T1000 (cell line): ENCODE results near the gene APRT.
A peak's percentile ranks its signal among the peaks of the same experiment; 100 is the strongest.

Experiments used
- DNase-seq: peaks from one replicate; lab custom pipeline; 2025; ENCODE audit warnings: mixed read lengths; lab: John Stamatoyannopoulos, UW

APRT gene, protein sequence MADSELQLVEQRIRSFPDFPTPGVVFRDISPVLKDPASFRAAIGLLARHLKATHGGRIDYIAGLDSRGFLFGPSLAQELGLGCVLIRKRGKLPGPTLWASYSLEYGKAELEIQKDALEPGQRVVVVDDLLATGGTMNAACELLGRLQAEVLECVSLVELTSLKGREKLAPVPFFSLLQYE

DNA sequence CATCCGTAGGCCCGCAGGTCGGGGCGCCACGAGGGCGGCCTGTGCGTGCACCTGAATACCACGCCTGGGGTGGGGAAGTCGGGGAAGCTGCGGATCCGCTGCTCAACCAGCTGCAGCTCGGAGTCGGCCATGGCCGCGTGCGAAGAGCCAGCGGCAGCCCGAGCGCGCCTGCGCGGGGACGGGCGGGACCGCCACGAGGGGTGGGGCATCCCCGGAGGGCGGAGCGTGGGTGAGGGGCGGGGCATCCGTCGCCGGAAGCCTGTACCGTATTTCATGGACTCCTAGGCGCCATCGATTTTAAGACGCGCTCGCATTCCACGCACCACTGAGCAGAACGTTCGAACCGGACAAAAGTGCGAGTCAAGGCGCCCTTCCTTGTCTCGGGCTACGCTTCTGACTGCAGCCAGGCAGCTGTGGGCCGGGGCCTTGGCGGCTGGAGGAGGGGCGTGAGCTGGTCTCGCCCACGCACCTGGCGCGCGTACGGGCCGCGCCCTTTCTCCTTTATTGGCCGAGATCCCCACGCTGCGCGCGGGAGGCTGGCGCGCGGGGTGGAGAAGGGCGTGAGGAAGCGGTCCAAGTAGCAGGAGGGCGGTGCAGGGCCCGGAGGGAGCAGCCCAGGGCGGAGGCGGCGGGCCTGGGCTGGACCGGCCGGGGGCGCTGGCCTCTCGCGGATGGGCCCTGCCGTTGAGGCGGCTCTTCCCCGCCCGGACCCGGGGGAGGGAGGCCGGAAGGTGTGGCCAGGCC lies at the start of gene APRT:
Gene APRT, minus strand, starts transcription at position 160 of the 744 bp plus-strand sequence. Its CDS starts 29 bp downstream, at position 131.
- DNase-seq = peak; percentile 85

DNA sequence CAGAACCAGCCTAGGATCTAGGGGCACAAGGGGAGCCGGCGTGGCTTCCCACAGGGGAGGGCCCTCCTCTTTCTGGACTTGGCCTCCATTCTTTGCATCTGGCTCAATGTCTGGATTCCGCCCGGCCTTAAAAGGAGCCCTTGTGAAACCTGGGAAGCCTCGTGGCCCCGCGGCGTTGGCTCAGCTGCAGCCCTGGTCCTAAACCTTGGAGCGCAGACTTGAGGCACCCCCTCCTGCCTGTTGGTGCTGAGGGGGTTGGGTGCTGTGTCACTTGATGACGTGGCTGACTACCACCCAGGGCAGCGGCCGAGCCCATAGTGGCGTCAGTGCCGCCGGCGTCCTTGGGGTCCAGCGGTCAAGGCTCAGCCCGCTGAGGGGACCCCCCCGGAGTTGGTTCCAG lies 49.6 kb upstream of the APRT start:
- no peak for DNase-seq

DNA sequence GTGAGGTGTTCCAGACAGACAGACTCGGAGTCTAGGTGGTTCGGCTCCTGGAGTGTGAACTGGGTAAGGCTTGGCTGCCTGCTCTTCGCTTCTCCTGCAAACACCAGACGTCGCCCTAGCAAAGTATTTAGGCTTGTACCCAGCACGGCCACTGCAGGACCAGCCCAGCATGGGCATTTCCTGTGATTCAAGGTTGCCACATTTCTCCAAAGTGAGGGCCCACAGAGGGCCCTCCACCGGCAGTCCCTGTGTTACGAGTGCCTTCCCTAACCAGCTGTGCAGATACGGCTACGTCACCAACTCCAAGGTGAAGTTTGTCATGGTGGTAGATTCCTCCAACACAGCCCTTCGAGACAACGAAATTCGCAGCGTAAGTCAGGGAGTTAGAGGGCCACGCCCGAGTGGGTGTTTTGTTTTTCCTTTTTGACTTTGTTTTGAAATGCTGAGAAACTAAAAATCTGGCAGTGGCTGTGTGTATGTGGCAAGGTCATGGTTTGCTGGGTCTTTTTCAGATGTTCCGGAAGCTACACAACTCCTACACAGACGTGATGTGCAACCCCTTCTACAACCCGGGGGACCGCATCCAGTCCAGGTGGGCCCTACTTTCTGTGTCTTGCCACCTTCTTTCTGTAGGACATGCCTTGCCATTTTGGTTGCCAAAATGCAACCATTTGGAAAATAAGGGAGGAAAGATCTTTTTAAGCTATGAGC lies 47.8 kb upstream of the APRT start:
- DNase-seq = no peak

DNA sequence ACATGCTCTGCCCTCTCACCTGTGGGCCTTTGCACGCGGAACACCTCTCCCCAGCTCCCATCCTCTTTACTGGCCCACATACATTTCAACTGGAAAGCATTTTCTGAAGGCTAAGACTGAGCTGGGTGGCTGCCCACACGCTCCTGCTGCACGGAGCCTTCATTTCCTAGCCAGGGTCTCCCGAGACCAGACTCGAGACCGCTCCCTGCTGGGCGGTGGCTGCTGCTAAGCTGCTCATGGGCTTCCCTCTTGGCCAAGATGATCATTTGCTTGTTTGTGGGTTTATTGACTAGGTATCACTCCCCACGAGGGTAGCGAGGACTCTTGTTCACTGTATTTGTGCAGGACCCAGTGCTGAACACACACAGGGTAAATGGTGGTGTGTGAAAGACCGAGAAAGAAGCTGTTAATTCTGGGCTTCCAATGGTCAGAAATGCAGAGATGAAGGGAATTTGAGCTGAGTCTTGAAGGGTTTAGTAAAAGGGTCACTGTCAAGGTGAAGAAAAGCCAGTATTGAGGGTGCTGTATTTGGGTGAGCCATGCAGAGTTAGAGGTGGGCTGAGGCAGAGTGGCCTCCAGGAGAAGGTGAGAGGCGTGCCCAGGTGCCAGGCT lies 46.1 kb upstream of the APRT start:
- peak; percentile 17 for DNase-seq

DNA sequence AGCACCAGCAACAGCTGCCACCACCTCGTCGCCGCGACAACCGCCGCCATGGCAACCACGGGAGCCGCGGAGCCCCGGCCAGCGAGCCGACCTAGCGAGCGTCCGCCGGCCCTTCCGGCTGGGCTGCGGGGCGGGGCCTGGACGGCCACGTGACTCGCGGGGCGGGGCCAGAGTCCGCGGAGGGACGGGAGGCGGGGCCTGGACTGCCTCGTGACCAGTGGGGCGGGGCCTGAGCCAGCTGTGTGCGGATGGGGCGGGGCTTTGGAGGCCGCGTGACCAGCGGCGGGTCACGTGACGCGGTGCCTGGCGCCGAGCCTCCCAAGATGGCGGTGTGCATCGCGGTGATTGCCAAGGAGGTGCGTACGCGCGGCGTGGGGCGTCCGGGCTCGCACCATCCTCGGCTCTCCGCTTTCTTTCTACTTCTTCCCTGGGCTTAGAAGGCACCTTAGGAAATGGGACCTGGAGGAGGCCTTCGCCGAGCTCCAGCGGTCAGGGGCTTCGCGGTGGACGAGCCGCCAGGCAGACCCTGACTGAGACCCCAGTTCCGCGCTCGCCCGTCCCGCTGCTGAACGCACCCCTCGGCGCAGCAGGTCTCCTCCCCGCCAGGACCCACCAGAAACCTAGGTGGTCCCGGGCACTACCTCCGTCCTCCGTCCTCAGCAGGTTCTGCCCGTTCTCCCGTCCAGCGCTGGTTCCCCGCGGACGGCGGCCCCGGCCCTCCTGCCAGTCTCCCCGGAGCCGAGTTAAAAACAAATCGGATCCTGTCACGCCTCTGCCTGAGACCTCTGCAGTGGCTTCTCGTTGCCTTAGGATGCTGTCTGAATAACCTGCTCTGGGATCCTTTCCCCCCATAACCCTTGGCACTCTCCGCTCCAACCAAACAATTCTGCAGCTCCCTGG lies 45.4 kb upstream of the APRT start, which contains the start of the genes GALNS and TRAPPC2L:
Gene GALNS, minus strand, starts transcription at position 120 of the 900 bp plus-strand sequence. Its CDS starts 70 bp downstream, at position 50.
Gene TRAPPC2L, plus strand, starts transcription at position 300 of the 900 bp plus-strand sequence. Its CDS starts 24 bp downstream, at position 324.
- DNase-seq = peak; percentile 94

DNA sequence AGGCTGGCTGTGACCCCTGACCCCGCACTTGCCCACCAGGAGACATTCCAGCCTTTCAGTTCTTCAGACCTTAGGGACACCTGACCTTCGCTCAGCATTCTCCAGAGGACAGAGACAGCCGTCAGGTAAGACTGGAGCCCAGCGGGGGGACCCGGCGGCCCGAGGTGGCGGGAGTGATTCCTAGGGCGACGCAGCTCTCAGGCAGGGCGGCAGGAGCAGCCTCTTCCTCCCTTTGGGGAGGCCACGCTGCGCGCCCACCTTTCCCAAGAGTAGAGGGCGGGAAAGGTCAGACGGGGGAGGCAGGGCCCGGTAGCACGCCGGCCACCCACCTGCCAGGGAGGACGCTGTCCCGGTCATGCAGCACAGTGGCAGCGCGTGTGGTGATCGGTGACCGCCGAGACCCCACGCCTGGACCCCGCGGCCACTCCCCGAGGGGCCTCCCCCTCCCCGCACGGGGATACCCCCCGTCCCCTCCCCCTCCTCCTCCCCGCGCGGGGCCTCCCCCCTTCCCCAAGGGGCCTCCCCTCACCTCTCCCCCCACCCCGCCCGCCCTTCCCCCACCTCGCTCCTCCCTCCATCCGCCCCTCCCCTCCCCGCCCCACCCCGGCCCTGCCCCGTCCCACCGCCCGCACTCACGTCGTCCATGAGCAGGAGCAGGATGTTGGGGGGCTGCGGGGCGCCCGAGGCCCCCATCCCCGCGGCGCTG lies 44.5 kb upstream of the APRT start:
- no peak for DNase-seq

DNA sequence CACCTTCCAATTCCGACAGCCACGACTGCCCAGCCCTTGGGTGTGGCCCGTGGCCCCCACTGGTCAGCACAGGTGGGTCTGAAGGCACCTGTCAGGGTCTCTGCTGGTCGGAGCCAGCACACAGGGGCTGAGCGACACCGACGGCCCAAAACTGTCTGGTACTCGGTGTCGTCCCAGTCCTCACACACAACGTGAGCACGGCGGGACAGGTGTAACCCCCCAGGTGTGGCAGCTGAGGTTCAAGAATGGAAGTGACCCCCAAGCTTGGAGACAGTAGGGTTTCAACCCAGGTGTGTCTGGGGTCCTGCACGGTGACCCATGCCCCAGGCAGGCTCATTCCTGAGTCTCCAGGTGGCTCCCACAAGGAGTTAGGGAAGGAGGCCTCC lies 44.0 kb upstream of the APRT start:
- DNase-seq = no peak

DNA sequence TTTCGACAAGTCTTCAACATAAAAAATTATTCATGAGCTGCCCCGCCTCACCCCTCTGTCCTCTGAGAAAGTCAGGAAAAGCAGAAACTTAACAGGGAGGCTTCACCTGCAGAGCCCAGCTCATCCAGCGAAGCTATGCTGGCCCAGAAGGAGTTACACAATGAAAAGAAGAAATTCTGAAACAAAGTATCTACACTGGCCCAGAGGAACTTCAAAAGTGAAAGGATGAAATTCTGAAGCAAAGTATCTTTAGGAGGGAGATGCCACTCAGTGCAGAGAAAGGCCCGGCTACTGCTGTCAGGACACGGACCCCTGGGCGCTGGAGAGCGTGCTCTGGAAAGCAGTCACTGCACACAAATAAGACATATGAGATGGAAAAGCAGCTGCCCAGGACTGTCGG lies 43.4 kb upstream of the APRT start:
- no peak for DNase-seq

DNA sequence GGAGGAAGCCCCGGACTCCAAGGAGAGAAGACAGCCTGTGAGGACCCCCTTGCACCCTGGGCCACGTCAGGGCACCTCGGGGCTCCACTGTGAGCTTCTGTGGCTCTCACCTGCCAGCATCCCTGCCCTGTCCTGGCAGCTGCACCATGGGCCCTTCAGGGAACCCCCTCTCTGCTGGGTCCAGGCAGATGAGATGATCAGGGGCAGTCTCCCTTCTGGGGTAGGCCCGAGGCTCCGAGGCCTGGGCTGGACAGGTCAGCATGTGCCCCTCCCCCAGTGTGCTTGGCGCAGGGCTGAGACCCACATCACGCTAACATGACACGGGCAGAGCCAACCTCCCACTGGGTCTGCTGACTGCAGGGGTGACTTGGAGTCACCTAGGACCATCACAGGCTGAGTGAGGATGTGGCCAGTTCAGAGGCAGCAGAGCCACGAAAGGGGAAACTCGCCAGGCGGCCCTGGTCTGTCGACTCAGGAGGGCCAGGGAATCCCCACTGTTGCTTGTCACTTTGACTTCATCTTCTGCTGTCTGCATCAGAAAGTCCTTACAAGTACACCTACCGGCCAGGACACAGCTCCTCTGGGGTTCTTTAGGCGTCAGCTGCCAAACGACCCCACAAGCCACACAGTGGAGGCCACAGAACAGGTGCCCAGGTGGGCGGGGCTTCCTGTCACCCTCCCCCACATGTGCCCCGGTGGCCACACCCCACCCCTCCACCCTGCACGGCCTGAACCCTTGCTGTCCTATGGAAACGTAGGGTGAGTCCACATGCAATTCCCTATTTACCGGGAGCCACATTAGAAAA lies 42.8 kb upstream of the APRT start:
- DNase-seq = no peak

DNA sequence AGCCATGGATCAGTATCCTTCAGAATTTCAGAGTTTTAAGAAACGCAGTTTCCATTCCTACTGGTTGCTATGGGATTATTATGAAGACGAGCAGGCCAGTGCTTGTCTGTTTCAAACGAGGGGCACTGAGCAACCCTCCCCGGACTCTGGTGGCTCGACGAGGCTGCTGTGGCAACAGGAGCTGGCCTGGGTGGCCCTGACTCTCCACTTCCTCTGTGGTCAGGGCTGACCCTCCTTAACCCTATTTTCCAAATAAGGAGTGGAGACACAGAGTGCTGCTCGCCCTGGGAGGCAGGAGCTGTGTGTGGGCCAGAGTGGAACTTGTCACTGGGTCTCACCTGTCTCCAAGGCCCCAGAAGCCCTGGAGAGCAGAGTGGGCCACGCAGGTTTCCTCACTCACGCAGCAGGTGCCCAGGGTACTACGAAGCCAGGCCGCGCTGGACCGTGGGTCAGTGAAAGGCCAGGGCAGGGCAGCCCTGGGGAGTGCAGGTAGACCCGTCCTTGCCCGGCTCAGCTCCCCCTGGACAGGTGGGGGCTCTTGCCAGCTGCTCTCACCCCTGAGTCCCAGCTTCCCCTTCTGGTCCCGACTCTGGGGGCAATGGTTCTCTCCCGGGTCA lies 41.7 kb upstream of the APRT start:
- no peak for DNase-seq

DNA sequence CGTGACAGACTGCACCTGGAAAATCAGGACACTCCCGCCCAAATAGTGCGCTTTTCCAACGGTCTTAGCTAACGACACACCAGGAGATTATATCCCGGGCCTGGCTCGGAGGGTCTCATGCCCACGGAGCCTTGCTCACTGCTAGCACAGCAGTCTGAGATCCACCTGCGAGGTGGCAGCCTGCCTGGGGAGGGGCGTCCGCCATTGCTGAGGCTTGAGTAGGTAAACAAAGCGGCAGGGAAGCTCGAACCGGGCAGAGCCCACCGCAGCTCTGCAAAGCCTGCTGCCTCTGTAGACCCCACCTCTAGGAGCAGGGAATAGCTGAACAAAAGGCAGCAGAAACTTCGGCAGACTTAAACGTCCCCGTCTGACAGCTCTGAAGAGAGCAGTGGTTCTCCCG lies 39.9 kb upstream of the APRT start:
- no peak for DNase-seq

DNA sequence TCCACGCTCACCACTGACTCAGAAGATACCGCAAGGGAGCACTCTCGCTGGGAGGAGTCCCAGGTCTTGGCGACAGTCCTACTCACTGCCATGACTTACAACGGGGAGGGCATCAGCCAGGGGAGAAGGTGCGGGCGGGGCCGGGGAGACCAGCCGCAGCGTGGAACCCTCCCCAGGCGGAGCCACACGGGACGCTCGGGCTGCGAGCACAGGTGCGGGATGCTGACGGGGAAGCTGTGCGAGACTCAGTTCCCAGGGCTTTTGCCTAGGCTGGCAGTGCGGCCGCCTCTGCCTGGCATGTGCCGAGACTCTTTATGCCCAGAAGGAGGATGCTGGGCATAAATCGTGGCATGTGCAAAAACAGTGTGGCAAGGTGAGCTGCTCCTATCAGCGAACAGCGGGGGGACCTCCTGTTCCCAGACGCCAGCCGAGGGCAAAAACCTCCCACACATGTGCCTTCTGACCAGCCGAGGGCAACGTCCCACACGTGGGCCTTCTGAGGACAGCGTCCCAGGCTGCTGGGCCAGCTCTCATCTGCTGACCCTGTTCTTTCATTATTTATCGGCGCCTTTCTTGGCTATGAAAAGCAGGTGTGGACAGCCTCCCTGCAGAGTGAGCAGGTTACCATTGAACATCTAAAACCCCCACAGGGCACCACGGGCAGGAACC lies 38.9 kb upstream of the APRT start:
- no peak for DNase-seq

DNA sequence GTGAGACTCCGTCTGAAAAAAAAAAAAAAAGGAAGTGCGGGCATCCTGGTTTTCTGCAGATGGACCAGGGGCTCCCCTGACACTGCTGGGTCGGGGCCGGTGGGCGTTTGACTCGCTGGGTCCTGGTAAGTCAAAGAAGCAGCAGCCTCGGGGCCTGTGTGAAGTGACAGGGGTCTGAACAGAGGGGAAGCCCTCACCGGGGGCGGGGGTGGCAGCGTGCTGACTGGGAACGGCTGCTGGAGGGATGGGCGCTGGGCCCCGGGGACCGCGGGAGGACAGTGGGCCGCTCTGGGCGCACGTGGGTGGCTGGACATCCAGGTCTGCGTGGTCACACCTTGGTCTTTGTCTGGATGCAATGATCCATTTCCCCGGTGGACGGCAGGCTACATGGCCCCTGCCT lies 36.8 kb upstream of the APRT start:
- DNase-seq = no peak

DNA sequence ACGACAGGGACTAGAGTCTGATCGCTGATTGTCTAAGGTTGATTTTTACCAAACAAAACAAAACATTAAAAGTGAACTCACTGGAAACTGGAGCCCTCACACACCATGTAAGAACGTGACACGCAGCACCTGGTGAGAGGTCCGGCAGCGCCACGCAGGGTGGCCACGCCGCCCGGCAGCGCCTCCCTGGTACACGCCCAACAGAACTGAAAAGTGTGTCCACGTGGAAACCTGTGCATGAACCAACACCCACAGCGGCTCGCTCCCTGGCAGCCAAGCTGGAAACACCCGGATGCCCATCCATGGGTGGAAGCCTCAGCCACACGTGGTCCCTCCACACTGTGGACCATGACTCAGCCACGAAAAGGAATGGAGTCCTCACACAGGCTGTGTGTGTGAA lies 35.9 kb upstream of the APRT start:
- no peak for DNase-seq

DNA sequence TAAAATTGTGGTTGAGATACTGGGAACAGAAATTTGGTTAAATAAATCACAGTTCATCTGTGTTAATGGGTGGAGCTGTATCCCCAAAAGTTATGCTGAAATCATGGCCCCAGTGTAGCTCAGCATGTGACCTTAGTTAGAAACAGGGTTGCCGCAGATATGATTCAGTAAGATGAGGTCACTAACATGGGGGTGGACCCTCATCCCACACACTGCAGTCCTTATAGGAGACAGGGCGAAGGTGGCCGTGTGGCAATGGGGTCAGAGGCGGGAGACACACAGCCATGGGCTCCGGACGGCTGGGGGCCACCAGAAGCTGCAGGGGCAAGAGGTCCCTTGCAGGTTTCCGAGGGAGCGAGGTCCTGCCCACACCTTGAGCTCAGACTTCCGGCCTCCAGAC lies 34.4 kb upstream of the APRT start:
- DNase-seq = no peak

DNA sequence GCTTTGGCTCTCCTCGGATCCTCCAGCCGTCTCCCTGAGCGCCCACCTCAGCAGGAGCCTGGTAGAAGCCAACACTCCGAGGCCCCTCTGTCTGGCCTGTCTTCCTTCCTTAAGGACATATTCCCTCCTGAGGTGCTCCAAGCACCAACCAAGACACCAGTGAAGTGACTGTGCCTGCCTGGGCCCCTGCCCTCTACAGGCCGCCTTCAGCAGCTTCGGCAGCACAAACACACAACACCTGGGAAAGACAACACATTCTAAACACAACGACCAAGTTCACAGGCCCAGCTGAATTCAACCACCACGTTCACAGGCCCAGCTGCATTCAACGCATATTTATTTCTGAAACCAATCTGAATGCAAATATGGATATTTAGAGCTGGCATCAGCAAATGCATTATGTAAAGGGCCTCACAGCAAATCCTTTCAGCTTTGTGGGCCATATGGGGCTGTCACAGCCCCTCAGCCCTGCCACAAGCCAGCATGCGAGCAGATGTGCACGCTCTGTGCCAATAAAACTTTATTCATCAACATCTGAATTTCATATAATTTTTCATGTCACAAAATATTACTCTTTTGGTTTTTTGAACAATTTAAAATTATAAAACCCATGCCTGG lies 32.8 kb upstream of the APRT start:
- no peak for DNase-seq

DNA sequence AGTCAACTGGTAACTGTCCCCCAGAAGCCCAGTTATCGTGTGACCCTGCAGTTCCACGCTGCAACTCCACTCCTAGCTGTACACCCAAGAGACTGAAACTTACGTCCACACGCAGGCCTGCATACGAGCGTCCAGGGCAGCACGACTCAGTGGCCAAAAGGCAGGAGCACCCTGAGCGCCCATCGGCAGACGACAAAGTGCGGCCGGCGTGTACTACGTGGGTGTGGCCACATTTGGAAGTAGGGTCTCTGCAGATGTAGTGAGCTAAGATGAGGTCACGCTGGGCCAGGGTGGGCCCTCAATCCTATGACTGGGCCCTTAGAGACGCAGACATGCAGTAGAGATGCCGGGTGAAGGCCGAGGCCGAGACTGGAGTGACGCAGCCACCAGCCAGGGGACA lies 31.5 kb upstream of the APRT start:
- no peak for DNase-seq

DNA sequence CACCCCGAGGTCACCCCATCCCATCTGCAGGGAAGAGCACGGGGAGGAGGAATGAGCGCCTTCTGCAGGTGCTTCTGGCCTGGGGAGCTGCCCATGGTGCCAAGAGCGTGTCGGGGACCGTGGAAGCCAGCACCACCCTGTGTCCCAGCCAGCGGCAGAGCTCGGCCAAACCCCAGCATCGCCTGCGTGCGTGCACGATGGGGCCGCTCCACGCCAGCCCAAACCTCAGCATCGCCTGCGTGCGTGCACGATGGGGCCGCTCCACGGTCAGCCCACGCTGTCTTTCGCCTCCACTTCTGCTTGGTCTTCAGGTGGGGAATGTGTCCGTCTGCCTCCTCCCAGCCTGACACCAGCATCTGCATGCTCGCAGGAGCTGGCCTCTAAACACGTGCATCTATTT lies 31.1 kb upstream of the APRT start:
- no peak for DNase-seq
